HUES6 (cell line): ENCODE measurements around the gene RAD51B.

Experiments
- H3K27ac ChIP-seq: 2 replicates; pipeline ENCODE4 v1.7.0; 2013; ENCODE audit warnings: low read depth, mild to moderate bottlenecking, low read length, inconsistent platforms
- H3K27me3 ChIP-seq: 2 replicates; pipeline ENCODE4 v1.6.1; 2013; ENCODE audit warnings: low read length; ENCODE audit not compliant: control insufficient read depth, insufficient read depth
- H3K36me3 ChIP-seq: 2 replicates; pipeline ENCODE4 v1.6.1; 2013; ENCODE audit warnings: low read length; ENCODE audit not compliant: control insufficient read depth, insufficient read depth
- H3K4me1 ChIP-seq: 2 replicates; pipeline ENCODE4 v1.6.1; 2013; ENCODE audit warnings: low read length; ENCODE audit not compliant: control insufficient read depth, insufficient read depth
- H3K4me3 ChIP-seq: 2 replicates; pipeline ENCODE4 v1.5.1; 2013; ENCODE audit warnings: low read depth, low read length
- H3K9ac ChIP-seq: one replicate; pipeline ENCODE4 v1.6.1; 2013; ENCODE audit warnings: mild to moderate bottlenecking, low read length
- H3K9me3 ChIP-seq: 2 replicates; pipeline ENCODE4 v1.6.1; 2013; ENCODE audit warnings: low read depth, low read length; ENCODE audit not compliant: control insufficient read depth, insufficient read depth

The RAD51B gene

GRCh38 chr14:68487805-68488590, 668.4 kb downstream of the RAD51B start:
- Histone ChIP-seq H3K27ac (no peak overlapping the region), H3K4me3 (no peak overlapping the region), H3K4me1 (peaks cover 20% of the 10 kb centered on the region), H3K36me3 (no peaks in the 10 kb centered on the region), H3K9ac (no peak overlapping the region), H3K27me3 (no peaks in the 10 kb centered on the region), H3K9me3 (no peaks in the 10 kb centered on the region)

GRCh38 chr14:68491793-68492192, 672.2 kb downstream of the RAD51B start:
- Histone ChIP-seq H3K27me3 (no peaks in the 10 kb centered on the region), H3K9me3 (no peaks in the 10 kb centered on the region), H3K27ac (no peak overlapping the region), H3K4me3 (no peak overlapping the region), H3K9ac (no peak overlapping the region), H3K4me1 (peaks cover 16% of the 10 kb centered on the region), H3K36me3 (no peaks in the 10 kb centered on the region)

- H3K27ac ChIP-seq = no peak overlapping the region
- H3K9ac ChIP-seq = no peak overlapping the region
- H3K27me3 ChIP-seq = no peaks in the 10 kb centered on the region
- no peaks in the 10 kb centered on the region for H3K9me3 ChIP-seq
- no peak overlapping the region for H3K4me3 ChIP-seq
- peaks cover 16% of the 10 kb centered on the region for H3K4me1 ChIP-seq
- no peaks in the 10 kb centered on the region for H3K36me3 ChIP-seq
Observed at GRCh38 chr14:68492381-68493151, 673.0 kb downstream of the RAD51B start.

GRCh38 chr14:68493152-68493911, 673.8 kb downstream of the RAD51B start:
- peaks cover 16% of the 10 kb centered on the region for H3K4me1 ChIP-seq
- no peak overlapping the region for H3K9ac ChIP-seq
- no peaks in the 10 kb centered on the region for H3K36me3 ChIP-seq
- no peak overlapping the region for H3K4me3 ChIP-seq
- no peaks in the 10 kb centered on the region for H3K27me3 ChIP-seq
- H3K27ac ChIP-seq = no peak overlapping the region
- H3K9me3 ChIP-seq = no peaks in the 10 kb centered on the region

- Histone ChIP-seq H3K27me3 (no peaks in the 10 kb centered on the region), H3K27ac (no peak overlapping the region), H3K9ac (no peak overlapping the region), H3K36me3 (no peaks in the 10 kb centered on the region), H3K9me3 (no peaks in the 10 kb centered on the region), H3K4me1 (peaks cover 21% of the 10 kb centered on the region), H3K4me3 (no peak overlapping the region)
Observed at GRCh38 chr14:68495101-68496039, 675.8 kb downstream of the RAD51B start.

- no peaks in the 10 kb centered on the region for H3K27me3 ChIP-seq
Observed at GRCh38 chr14:68497011-68497410, 677.4 kb downstream of the RAD51B start.

GRCh38 chr14:68499451-68499850, 679.9 kb downstream of the RAD51B start:
- Histone ChIP-seq H3K36me3 (no peaks in the 10 kb centered on the region), H3K9me3 (no peaks in the 10 kb centered on the region), H3K4me1 (peaks cover 12% of the 10 kb centered on the region; the same call in 1 of the 2 replicates), H3K27ac (no peak overlapping the region), H3K4me3 (no peak overlapping the region), H3K27me3 (no peaks in the 10 kb centered on the region), H3K9ac (no peak overlapping the region)

More at GRCh38 chr14:68497011-68497410, 677.4 kb downstream of the RAD51B start:
- Histone ChIP-seq H3K27ac (no peak overlapping the region), H3K9ac (no peak overlapping the region), H3K36me3 (no peaks in the 10 kb centered on the region), H3K4me1 (peaks cover 18% of the 10 kb centered on the region), H3K4me3 (no peak overlapping the region), H3K9me3 (no peaks in the 10 kb centered on the region)

GRCh38 chr14:68501171-68501570, 681.6 kb downstream of the RAD51B start:
- Histone ChIP-seq H3K9ac (no peak overlapping the region), H3K36me3 (no peaks in the 10 kb centered on the region), H3K9me3 (no peaks in the 10 kb centered on the region), H3K27ac (no peak overlapping the region), H3K4me1 (peaks cover 25% of the 10 kb centered on the region), H3K27me3 (no peaks in the 10 kb centered on the region), H3K4me3 (no peak overlapping the region)

GRCh38 chr14:68501614-68502052, 682.1 kb downstream of the RAD51B start:
- Histone ChIP-seq H3K27ac (no peak overlapping the region), H3K4me1 (peaks cover 29% of the 10 kb centered on the region), H3K9me3 (no peaks in the 10 kb centered on the region), H3K27me3 (no peaks in the 10 kb centered on the region), H3K9ac (no peak overlapping the region), H3K36me3 (no peaks in the 10 kb centered on the region), H3K4me3 (no peak overlapping the region)

- no peaks in the 10 kb centered on the region for H3K9me3 ChIP-seq
- peaks cover 29% of the 10 kb centered on the region for H3K4me1 ChIP-seq
- no peaks in the 10 kb centered on the region for H3K27me3 ChIP-seq
- no peak overlapping the region for H3K9ac ChIP-seq
- no peaks in the 10 kb centered on the region for H3K36me3 ChIP-seq
- no peak overlapping the region for H3K4me3 ChIP-seq
- no peak overlapping the region for H3K27ac ChIP-seq
Observed at GRCh38 chr14:68502230-68502629, 682.7 kb downstream of the RAD51B start.
